GM12874 (cell line): Measurements from ENCODE around the gene NFE2L3.

ENCODE experiments used
- CTCF ChIP-seq: IDR thresholded peaks from 2 replicates; pipeline ENCODE4 v1.5.1; 2011; ENCODE audit warnings: low read depth, mild to moderate bottlenecking, control low read depth, low read length, moderate library complexity; ENCODE audit not compliant: insufficient read depth

The NFE2L3 gene

GRCh38 chr7:26185844-26186180 is 33.8 kb downstream of the NFE2L3 start:
- no peak for TF ChIP-seq CTCF

- no peak for TF ChIP-seq CTCF
Observed at GRCh38 chr7:26186364-26187311, 34.6 kb downstream of the NFE2L3 start.

GRCh38 chr7:26187380-26188205 is 35.6 kb downstream of the NFE2L3 start:
- no peak for TF ChIP-seq CTCF

- TF ChIP-seq CTCF: no peak
Observed at GRCh38 chr7:26188206-26188956, 36.4 kb downstream of the NFE2L3 start.

GRCh38 chr7:26188957-26189541 is 37.1 kb downstream of the NFE2L3 start:
- no peak for TF ChIP-seq CTCF

GRCh38 chr7:26189697-26190096 is 37.7 kb downstream of the NFE2L3 start:
- no peak for TF ChIP-seq CTCF
